Natural killer cell (primary cell): ENCODE results near the gene INCA1. TPM values are rescaled to one million over a fixed set of nuclear protein-coding genes. Genes with fewer than 3 reads are reported as not detected.
A peak's percentile ranks its signal among the peaks of the same experiment; 100 is the strongest.

ENCODE experiments used
- ATAC-seq, 3 donors: fragments of 150-1000 bp in 2 of 3; fragments of 200-7000 bp in 1 of 3; cut with Tn5 transposase; 1 replicate in 1 of 3; 2 replicates in 2 of 3; pipeline ENCODE4 v1.10.0; 2021; ENCODE audit warnings: mild to moderate bottlenecking in 2 of 3, moderate library complexity in 2 of 3
- DNase-seq, 2 donors: peaks; one replicate each; pipeline versions ENCODE4 v3.0.0 to v3.0.0-alpha.2; 2013 to 2021; ENCODE audit warnings: mixed read lengths in 1 of 2
- H3K27ac ChIP-seq: one replicate; pipeline ENCODE4 v1.5.1; 2013; ENCODE audit warnings: mild to moderate bottlenecking, low read length
- H3K27me3 ChIP-seq: one replicate; pipeline ENCODE4 v1.6.1; 2013; ENCODE audit warnings: low read length; ENCODE audit not compliant: control insufficient read depth, insufficient read depth
- H3K36me3 ChIP-seq: one replicate; pipeline ENCODE4 v1.6.1; 2013; ENCODE audit warnings: low read length; ENCODE audit not compliant: control insufficient read depth, insufficient read depth
- H3K4me1 ChIP-seq: one replicate; pipeline ENCODE4 v1.6.1; 2013; ENCODE audit warnings: low read length; ENCODE audit not compliant: control insufficient read depth, insufficient read depth
- H3K4me3 ChIP-seq: one replicate; pipeline ENCODE4 v1.5.1; 2013; ENCODE audit warnings: low read length
- H3K9me3 ChIP-seq: one replicate; pipeline ENCODE4 v1.6.1; 2013; ENCODE audit warnings: low read length; ENCODE audit not compliant: control insufficient read depth, insufficient read depth
- H3K27ac Mint-ChIP-seq, 2 donors: one replicate each; pipeline ENCODE4 v1.8.0; 2022; ENCODE audit warnings: mild to moderate bottlenecking in 2 of 2, mixed read lengths in 2 of 2, moderate library complexity in 1 of 2
- H3K27me3 Mint-ChIP-seq, 2 donors: one replicate each; pipeline ENCODE4 v1.8.0; 2022; ENCODE audit warnings: low read depth in 2 of 2, mixed read lengths in 2 of 2
- H3K36me3 Mint-ChIP-seq: one replicate; pipeline ENCODE4 v1.8.0; 2022; ENCODE audit warnings: mixed read lengths
- H3K4me1 Mint-ChIP-seq, 2 donors: one replicate each; pipeline ENCODE4 v1.8.0; 2022; ENCODE audit warnings: mixed read lengths in 2 of 2
- H3K4me3 Mint-ChIP-seq: one replicate; pipeline ENCODE4 v1.8.0; 2022; ENCODE audit warnings: mild to moderate bottlenecking, moderate library complexity, mixed read lengths
- H3K9me3 Mint-ChIP-seq, 2 donors: one replicate each; pipeline ENCODE4 v1.8.0; 2022; ENCODE audit warnings: mixed read lengths in 2 of 2
- CTCF ChIP-seq: fragments of 200-600 bp; IDR thresholded peaks from one replicate; pipeline ENCODE4 v1.8.0; 2022; ENCODE audit warnings: antibody characterized with exemption
- WGBS: methylation state at CpG from one replicate; pipeline ENCODE4 v1.1.7; 2013; ENCODE audit warnings: missing lambda C conversion rate; ENCODE audit not compliant: insufficient coverage; 5-methylcytosine and 5-hydroxymethylcytosine counted together
- intact Hi-C: fragments of 100-400 bp; cut with micrococcal nuclease; formaldehyde crosslinking; loops from one replicate; pipeline ENCODE4 v1.14.2; 2022
- total RNA-seq, 4 donors: library from RNA; stranded (reverse); fragments of 120-200 nt in 1 of 4; gene quantifications; one replicate each; pipeline versions ENCODE4 v1.2.3 to v1.2.4, GENCODE V29; 2013 to 2022

INCA1 gene
- total RNA-seq, 3 donors from 2014 or later (not counting 1 experiment from before 2014, with no cell fraction given): 0.39 to 0.54 TPM; not detected in 1

GRCh38 chr17:4972322-4972721 is 25.0 kb downstream of the INCA1 start:
- Histone ChIP-seq H3K4me1 (peaks cover 21% of the 10 kb centered on the region), H3K27ac (no peak overlapping the region), H3K9me3 (no peaks in the 10 kb centered on the region), H3K36me3 (peaks cover 47% of the 10 kb centered on the region), H3K27me3 (no peaks in the 10 kb centered on the region), H3K4me3 (no peak overlapping the region)
- Mint-ChIP-seq H3K27me3 (no peaks in the 10 kb centered on the region), H3K27ac (no peak overlapping the region), H3K36me3 (no peaks in the 10 kb centered on the region), H3K9me3 (no peaks in the 10 kb centered on the region), H3K4me3 (no peak overlapping the region), H3K4me1 (peaks cover 0 to 14% of the 10 kb centered on the region in 2 donors)
- intact Hi-C loops: no loop called here
- TF ChIP-seq CTCF: no peak
- DNase-seq (no peak), ATAC-seq (no peak)
- WGBS: 96% methylated on average over 12 of the region's 12 CpGs

- Mint-ChIP-seq H3K27ac (no peak overlapping the region), H3K27me3 (no peaks in the 10 kb centered on the region), H3K9me3 (no peaks in the 10 kb centered on the region), H3K4me3 (peak overlapping the region; percentile 37), H3K36me3 (no peaks in the 10 kb centered on the region), H3K4me1 (peaks cover 0 to 14% of the 10 kb centered on the region in 2 donors)
- H3K9me3 ChIP-seq: no peaks in the 10 kb centered on the region
- ATAC-seq: no peak
- no peak overlapping the region for H3K4me3 ChIP-seq
- peaks cover 42% of the 10 kb centered on the region for H3K36me3 ChIP-seq
- 97% methylated on average over 6 of the region's 6 CpGs for WGBS
- TF ChIP-seq CTCF: no peak
- H3K27me3 ChIP-seq: no peaks in the 10 kb centered on the region
- intact Hi-C loops: no loop called here
- peaks cover 23% of the 10 kb centered on the region for H3K4me1 ChIP-seq
- DNase-seq: no peak
- no peak overlapping the region for H3K27ac ChIP-seq
These were observed 25.5 kb downstream of the INCA1 start for GRCh38 chr17:4971826-4972225.

- H3K27ac Mint-ChIP-seq: peak overlapping the region in 1 of 2 donors; percentile 19
- H3K27ac ChIP-seq: no peak overlapping the region
These were observed 27.0 kb downstream of the INCA1 start for GRCh38 chr17:4970273-4970672.

More at GRCh38 chr17:4970273-4970672, 27.0 kb downstream of the INCA1 start:
- no peaks in the 10 kb centered on the region for H3K36me3 Mint-ChIP-seq
- H3K4me3 Mint-ChIP-seq: peak overlapping the region; percentile 56
- Histone ChIP-seq H3K9me3 (no peaks in the 10 kb centered on the region), H3K4me3 (no peak overlapping the region), H3K27me3 (no peaks in the 10 kb centered on the region), H3K4me1 (peaks cover 36% of the 10 kb centered on the region), H3K36me3 (peaks cover 34% of the 10 kb centered on the region)
- TF ChIP-seq CTCF: no peak
- H3K9me3 Mint-ChIP-seq: no peaks in the 10 kb centered on the region
- intact Hi-C loops: no loop called here
- no peaks in the 10 kb centered on the region for H3K27me3 Mint-ChIP-seq
- 98% methylated on average over 8 of the region's 8 CpGs for WGBS
- no peak for DNase-seq
- ATAC-seq: no peak
- peaks cover 10 to 12% of the 10 kb centered on the region in 2 donors for H3K4me1 Mint-ChIP-seq
